Suppressor macrophage treated with lipopolysaccharide for 4 hours (primary cell): Measurements from ENCODE around the gene NCOA5.
A peak's percentile ranks its signal among the peaks of the same experiment; 100 is the strongest.

Experiments used
- DNase-seq: peaks from one replicate; pipeline ENCODE4 v3.0.0-alpha.2; 2020

NCOA5 gene

GRCh38 chr20:46011631-46012482, 77.9 kb downstream of the NCOA5 start:
- peak; percentile 99 for DNase-seq
